ENCODE results near the gene RDH13.
"Not testable (repeated sequence)": the region's sequence is repeated elsewhere in the genome, so short reads cannot be mapped to it uniquely, and the experiment has no call there.

Gene RDH13, protein sequence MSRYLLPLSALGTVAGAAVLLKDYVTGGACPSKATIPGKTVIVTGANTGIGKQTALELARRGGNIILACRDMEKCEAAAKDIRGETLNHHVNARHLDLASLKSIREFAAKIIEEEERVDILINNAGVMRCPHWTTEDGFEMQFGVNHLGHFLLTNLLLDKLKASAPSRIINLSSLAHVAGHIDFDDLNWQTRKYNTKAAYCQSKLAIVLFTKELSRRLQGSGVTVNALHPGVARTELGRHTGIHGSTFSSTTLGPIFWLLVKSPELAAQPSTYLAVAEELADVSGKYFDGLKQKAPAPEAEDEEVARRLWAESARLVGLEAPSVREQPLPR

GRCh38 chr19:55062735-55063491 lies at the start of gene RDH13:
Gene RDH13 (minus strand): TSS chr19:55063148. CDS start chr19:55063032, 116 bp downstream.
- H3K4me3 Mint-ChIP-seq = peak within 1 kb of the TSS; percentile 90
- H3K27me3 Mint-ChIP-seq (ENCODE audit: low read depth) = peaks cover 27% of the 10 kb centered on the region
- peak; percentile 95 for DNase-seq (ENCODE audit: low spot score)
- H3K27ac Mint-ChIP-seq = peak within 1 kb of the TSS; percentile 41
- H3K9me3 Mint-ChIP-seq = no peaks in the 10 kb centered on the region
- H3K36me3 Mint-ChIP-seq (ENCODE audit: low read depth) = peaks cover 14% of the 10 kb centered on the region
- peaks cover 6% of the 10 kb centered on the region for H3K4me1 Mint-ChIP-seq (ENCODE audit: low read depth)

- Mint-ChIP-seq H3K4me1 (ENCODE audit: low read depth) (peaks cover 16% of the 10 kb centered on the region), H3K4me3 (no peak overlapping the region), H3K36me3 (ENCODE audit: low read depth) (peaks cover 31% of the 10 kb centered on the region), H3K27me3 (ENCODE audit: low read depth) (no peaks in the 10 kb centered on the region), H3K27ac (no peak overlapping the region), H3K9me3 (no peaks in the 10 kb centered on the region)
- DNase-seq (ENCODE audit: low spot score) = no peak
Measured at GRCh38 chr19:55112246-55112776, 49.4 kb upstream of the RDH13 start.

GRCh38 chr19:55111238-55111831 lies 48.4 kb upstream of the RDH13 start:
- no peak overlapping the region for H3K27ac Mint-ChIP-seq
- H3K27me3 Mint-ChIP-seq (ENCODE audit: low read depth) = no peaks in the 10 kb centered on the region
- no peaks in the 10 kb centered on the region for H3K9me3 Mint-ChIP-seq
- peaks cover 28% of the 10 kb centered on the region for H3K36me3 Mint-ChIP-seq (ENCODE audit: low read depth)
- H3K4me1 Mint-ChIP-seq (ENCODE audit: low read depth) = peaks cover 12% of the 10 kb centered on the region
- DNase-seq (ENCODE audit: low spot score) = no peak
- no peak overlapping the region for H3K4me3 Mint-ChIP-seq

DNA sequence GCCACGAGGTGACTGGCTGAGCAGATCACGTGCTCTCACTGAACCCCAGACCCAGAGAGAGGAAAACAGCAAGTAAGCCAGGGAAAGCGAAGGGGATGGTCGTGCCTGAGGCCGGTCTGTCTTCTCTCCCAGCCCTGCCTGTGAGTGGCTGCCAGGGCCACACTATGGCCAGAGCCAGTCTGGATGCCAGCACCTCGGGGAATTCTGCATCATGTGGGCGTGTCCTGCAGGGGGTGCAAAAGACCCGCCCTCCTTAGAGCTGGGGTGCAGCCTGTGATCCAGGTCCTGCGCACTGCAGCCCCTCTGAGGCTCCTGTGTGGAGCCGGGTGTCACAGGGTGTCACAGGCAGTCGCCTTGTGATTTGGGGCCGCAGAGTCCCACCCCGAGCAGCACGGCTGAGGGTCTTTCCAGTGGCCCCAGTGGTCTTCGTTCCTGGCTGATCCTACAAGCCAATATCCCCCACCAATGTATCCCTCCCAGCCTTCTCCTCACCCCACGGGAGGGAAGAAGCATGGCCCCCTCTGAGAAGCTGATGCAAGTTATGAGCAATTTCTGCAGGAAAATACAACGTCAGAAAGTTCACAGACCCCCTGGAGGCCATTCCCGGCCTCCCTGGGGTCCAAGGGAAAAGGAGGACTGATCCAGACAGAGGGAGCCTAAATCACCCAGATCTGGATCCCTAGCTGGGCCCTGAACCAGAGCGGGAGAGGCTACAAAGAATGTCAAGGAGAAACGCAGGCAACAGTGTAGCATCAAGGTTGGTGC lies 46.8 kb upstream of the RDH13 start:
- Mint-ChIP-seq H3K36me3 (ENCODE audit: low read depth) (peaks cover 29% of the 10 kb centered on the region), H3K27ac (no peak overlapping the region), H3K4me1 (ENCODE audit: low read depth) (no peaks in the 10 kb centered on the region), H3K4me3 (no peak overlapping the region), H3K27me3 (ENCODE audit: low read depth) (no peaks in the 10 kb centered on the region), H3K9me3 (no peaks in the 10 kb centered on the region)
- DNase-seq (ENCODE audit: low spot score) = no peak

- H3K4me1 Mint-ChIP-seq (ENCODE audit: low read depth); H3K27ac Mint-ChIP-seq; H3K9me3 Mint-ChIP-seq; DNase-seq (ENCODE audit: low spot score); H3K4me3 Mint-ChIP-seq; H3K27me3 Mint-ChIP-seq (ENCODE audit: low read depth): not testable (repeated sequence)
- peaks cover 42% of the 10 kb centered on the region for H3K36me3 Mint-ChIP-seq (ENCODE audit: low read depth)
Measured at GRCh38 chr19:55107252-55107651, 44.3 kb upstream of the RDH13 start.

DNA sequence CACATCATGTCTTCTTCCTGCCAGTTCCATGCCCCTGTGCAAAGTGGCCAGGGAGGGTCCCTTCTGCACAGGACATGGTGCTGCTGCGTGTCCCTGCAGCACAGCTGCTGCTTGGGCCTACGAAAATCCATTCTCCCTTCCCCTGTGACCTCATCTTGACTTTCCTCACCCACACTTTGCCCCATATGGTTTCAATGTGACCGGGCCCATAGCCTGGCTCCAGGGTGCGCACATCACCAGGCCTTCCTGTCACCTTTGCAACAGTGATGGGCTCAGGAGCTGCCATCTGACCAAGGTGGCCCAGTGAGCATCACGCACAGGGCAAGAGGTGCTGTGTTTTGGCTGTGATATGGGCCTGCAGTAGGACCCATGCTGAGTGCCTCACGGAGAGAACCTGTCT lies 43.6 kb upstream of the RDH13 start:
- Mint-ChIP-seq H3K27me3 (ENCODE audit: low read depth) (no peaks in the 10 kb centered on the region), H3K36me3 (ENCODE audit: low read depth) (peaks cover 47% of the 10 kb centered on the region), H3K9me3 (peaks cover 7% of the 10 kb centered on the region), H3K27ac (no peak overlapping the region), H3K4me3 (no peak overlapping the region), H3K4me1 (ENCODE audit: low read depth) (no peaks in the 10 kb centered on the region)
- DNase-seq (ENCODE audit: low spot score) = no peak

GRCh38 chr19:55105237-55105636 lies 42.3 kb upstream of the RDH13 start:
- H3K9me3 Mint-ChIP-seq = peaks cover 7% of the 10 kb centered on the region
- H3K4me1 Mint-ChIP-seq (ENCODE audit: low read depth) = no peaks in the 10 kb centered on the region
- no peak overlapping the region for H3K27ac Mint-ChIP-seq

DNA sequence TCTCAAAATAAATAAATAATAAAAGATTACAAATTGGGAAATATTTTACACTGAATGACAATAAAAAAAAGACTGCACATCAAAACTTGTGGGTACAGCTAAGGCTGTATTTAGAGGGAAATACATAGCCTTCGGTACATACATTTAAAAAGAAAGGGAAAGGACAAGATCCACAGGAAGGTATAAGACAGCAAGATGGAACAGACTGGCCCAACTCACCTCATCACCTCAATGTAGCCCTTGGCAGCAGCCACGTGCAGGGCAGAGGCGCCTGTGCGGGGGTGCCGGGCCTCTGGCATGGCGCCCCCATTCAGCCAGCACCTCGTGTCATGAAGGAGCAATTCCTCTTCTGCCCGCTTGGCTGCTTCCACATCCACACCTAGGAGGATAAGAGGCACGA lies 40.2 kb upstream of the RDH13 start:
- no peaks in the 10 kb centered on the region for H3K27me3 Mint-ChIP-seq (ENCODE audit: low read depth)
- no peak overlapping the region for H3K27ac Mint-ChIP-seq
- no peaks in the 10 kb centered on the region for H3K4me1 Mint-ChIP-seq (ENCODE audit: low read depth)
- H3K9me3 Mint-ChIP-seq = peaks cover 7% of the 10 kb centered on the region
- H3K4me3 Mint-ChIP-seq = no peak overlapping the region
- peaks cover 32% of the 10 kb centered on the region for H3K36me3 Mint-ChIP-seq (ENCODE audit: low read depth)
- DNase-seq (ENCODE audit: low spot score) = no peak

More at GRCh38 chr19:55105237-55105636, 42.3 kb upstream of the RDH13 start:
- Mint-ChIP-seq H3K27me3 (ENCODE audit: low read depth) (no peaks in the 10 kb centered on the region), H3K4me3 (no peak overlapping the region), H3K36me3 (ENCODE audit: low read depth) (peaks cover 45% of the 10 kb centered on the region)
- DNase-seq (ENCODE audit: low spot score) = no peak

DNA sequence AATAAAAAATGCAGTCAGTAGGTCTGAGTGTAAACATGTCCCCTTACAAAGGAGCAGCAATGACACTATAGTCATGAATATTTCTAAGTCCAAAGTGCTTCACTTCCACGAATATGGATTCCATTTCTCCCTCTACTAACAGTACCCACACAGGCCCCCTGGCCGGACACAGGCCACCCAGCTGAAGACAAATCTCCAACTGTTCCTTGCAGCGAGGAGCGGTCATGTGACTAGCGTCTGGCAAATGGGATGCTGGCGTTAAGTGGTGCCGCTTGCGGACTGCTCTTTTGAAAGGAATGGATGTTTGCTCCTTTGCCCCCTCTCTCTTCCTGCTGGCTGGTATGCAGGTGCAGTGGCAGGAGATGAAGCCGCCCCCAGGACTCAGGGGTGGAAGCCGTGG lies 38.3 kb upstream of the RDH13 start:
- DNase-seq (ENCODE audit: low spot score) = no peak
- Mint-ChIP-seq H3K27me3 (ENCODE audit: low read depth) (no peaks in the 10 kb centered on the region), H3K4me1 (ENCODE audit: low read depth) (no peaks in the 10 kb centered on the region), H3K36me3 (ENCODE audit: low read depth) (peaks cover 31% of the 10 kb centered on the region), H3K9me3 (peaks cover 7% of the 10 kb centered on the region), H3K27ac (no peak overlapping the region), H3K4me3 (no peak overlapping the region)

GRCh38 chr19:55099557-55100506 lies 36.9 kb upstream of the RDH13 start:
- no peak for DNase-seq (ENCODE audit: low spot score)
- Mint-ChIP-seq H3K4me1 (ENCODE audit: low read depth) (no peaks in the 10 kb centered on the region), H3K9me3 (peaks cover 7% of the 10 kb centered on the region), H3K4me3 (no peak overlapping the region), H3K27ac (no peak overlapping the region), H3K36me3 (ENCODE audit: low read depth) (peaks cover 25% of the 10 kb centered on the region), H3K27me3 (ENCODE audit: low read depth) (no peaks in the 10 kb centered on the region)

- no peak for DNase-seq (ENCODE audit: low spot score)
- no peak overlapping the region for H3K27ac Mint-ChIP-seq
- no peak overlapping the region for H3K4me3 Mint-ChIP-seq
- no peaks in the 10 kb centered on the region for H3K27me3 Mint-ChIP-seq (ENCODE audit: low read depth)
- peaks cover 28% of the 10 kb centered on the region for H3K36me3 Mint-ChIP-seq (ENCODE audit: low read depth)
- H3K9me3 Mint-ChIP-seq = peaks cover 7% of the 10 kb centered on the region
- H3K4me1 Mint-ChIP-seq (ENCODE audit: low read depth) = no peaks in the 10 kb centered on the region
Measured at GRCh38 chr19:55098716-55099556, 36.0 kb upstream of the RDH13 start.
